PC-9 (cell line): ENCODE measurements around the gene MYO5C.

Experiments
- CTCF ChIP-seq: fragments of 200-600 bp; sonication (generic); conservative IDR thresholded peaks from 2 replicates; pipeline ENCODE4 v1.6.1; 2017; ENCODE audit warnings: mixed run types, antibody characterized with exemption, mild to moderate bottlenecking, moderate library complexity
- EZH2 ChIP-seq: fragments of 200-600 bp; sonication (generic); IDR thresholded peaks from 2 replicates; pipeline ENCODE4 v1.8.0; 2017; ENCODE audit warnings: antibody characterized with exemption, low read depth

GRCh38 chr15:52288986-52289385 is 6.6 kb downstream of the MYO5C start:
- TF ChIP-seq CTCF (no peak), EZH2 (no peak)
